Ishikawa (cell line): ENCODE results near the gene APBA2.

Source experiments
- CEBPB ChIP-seq: IDR thresholded peaks from 2 replicates; pipeline ENCODE4 v1.6.1; 2012
- CREB1 ChIP-seq: IDR thresholded peaks from 2 replicates; pipeline ENCODE4 v1.6.1; 2012; ENCODE audit warnings: low read depth
- EGR1 ChIP-seq: IDR thresholded peaks from 2 replicates; pipeline ENCODE4 v1.6.1; 2012
- EP300 ChIP-seq: IDR thresholded peaks from 2 replicates; pipeline ENCODE4 v1.6.1; 2012; ENCODE audit warnings: borderline replicate concordance
- FOXM1 ChIP-seq: IDR thresholded peaks from 2 replicates; pipeline ENCODE4 v1.6.1; 2012; ENCODE audit warnings: low read depth, borderline replicate concordance
- NFIC ChIP-seq: IDR thresholded peaks from 2 replicates; pipeline ENCODE4 v1.6.1; 2012
- RAD21 ChIP-seq: IDR thresholded peaks from 2 replicates; pipeline ENCODE4 v1.6.1; 2012; ENCODE audit warnings: low read depth
- TAF1 ChIP-seq: IDR thresholded peaks from 2 replicates; pipeline ENCODE4 v1.6.1; 2012; ENCODE audit warnings: low read depth, mild to moderate bottlenecking
- TCF12 ChIP-seq: IDR thresholded peaks from 2 replicates; pipeline ENCODE4 v1.6.1; 2012; ENCODE audit warnings: low read depth
- TEAD4 ChIP-seq: IDR thresholded peaks from 2 replicates; pipeline ENCODE4 v1.6.1; 2012
- YY1 ChIP-seq: IDR thresholded peaks from 2 replicates; pipeline ENCODE4 v1.6.1; 2012; ENCODE audit warnings: low read depth
- ZBTB7A ChIP-seq: IDR thresholded peaks from 2 replicates; pipeline ENCODE4 v1.6.1; 2012; ENCODE audit warnings: low read depth
- TF ChIP-seq, protein P1 (sequence below): IDR thresholded peaks from 2 replicates; pipeline ENCODE4 v1.6.1; 2012
- TF ChIP-seq, protein P2 (sequence below): IDR thresholded peaks from 2 replicates; pipeline ENCODE4 v1.6.1; 2012; ENCODE audit warnings: low read depth, mild to moderate bottlenecking
- TF ChIP-seq, protein P3 (sequence below): IDR thresholded peaks from 2 replicates; pipeline ENCODE4 v1.6.1; 2012

APBA2 gene

DNA sequence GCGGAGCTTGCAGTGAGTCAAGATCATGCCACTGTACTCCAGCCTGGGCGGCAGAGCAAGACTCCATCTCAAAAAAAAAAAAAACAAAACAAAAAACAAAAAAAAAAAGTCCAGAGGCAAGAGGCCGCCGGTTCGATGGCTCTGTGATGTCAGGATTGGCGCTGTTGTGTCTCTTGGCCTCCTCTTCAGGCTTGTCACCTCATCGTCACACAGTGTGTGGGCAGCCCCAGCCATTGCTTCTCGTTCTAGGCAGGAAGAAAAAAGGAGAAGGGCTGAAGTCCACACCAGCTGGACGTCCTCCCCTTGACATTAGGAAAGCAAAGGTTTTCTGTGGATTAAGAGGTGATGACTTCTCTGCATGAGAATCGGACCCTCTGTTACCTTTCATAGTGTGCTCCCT, 192.8 kb downstream of the APBA2 start:
- TF ChIP-seq EGR1 (no peak), TCF12 (no peak), CEBPB (no peak), TEAD4 (no peak), TAF1 (no peak), YY1 (no peak), EP300 (no peak), NFIC (no peak), RAD21 (no peak), FOXM1 (no peak), CREB1 (no peak), ZBTB7A (no peak)
- TF ChIP-seq, protein P1, sequence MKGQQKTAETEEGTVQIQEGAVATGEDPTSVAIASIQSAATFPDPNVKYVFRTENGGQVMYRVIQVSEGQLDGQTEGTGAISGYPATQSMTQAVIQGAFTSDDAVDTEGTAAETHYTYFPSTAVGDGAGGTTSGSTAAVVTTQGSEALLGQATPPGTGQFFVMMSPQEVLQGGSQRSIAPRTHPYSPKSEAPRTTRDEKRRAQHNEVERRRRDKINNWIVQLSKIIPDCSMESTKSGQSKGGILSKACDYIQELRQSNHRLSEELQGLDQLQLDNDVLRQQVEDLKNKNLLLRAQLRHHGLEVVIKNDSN: no peak
- TF ChIP-seq, protein P2, sequence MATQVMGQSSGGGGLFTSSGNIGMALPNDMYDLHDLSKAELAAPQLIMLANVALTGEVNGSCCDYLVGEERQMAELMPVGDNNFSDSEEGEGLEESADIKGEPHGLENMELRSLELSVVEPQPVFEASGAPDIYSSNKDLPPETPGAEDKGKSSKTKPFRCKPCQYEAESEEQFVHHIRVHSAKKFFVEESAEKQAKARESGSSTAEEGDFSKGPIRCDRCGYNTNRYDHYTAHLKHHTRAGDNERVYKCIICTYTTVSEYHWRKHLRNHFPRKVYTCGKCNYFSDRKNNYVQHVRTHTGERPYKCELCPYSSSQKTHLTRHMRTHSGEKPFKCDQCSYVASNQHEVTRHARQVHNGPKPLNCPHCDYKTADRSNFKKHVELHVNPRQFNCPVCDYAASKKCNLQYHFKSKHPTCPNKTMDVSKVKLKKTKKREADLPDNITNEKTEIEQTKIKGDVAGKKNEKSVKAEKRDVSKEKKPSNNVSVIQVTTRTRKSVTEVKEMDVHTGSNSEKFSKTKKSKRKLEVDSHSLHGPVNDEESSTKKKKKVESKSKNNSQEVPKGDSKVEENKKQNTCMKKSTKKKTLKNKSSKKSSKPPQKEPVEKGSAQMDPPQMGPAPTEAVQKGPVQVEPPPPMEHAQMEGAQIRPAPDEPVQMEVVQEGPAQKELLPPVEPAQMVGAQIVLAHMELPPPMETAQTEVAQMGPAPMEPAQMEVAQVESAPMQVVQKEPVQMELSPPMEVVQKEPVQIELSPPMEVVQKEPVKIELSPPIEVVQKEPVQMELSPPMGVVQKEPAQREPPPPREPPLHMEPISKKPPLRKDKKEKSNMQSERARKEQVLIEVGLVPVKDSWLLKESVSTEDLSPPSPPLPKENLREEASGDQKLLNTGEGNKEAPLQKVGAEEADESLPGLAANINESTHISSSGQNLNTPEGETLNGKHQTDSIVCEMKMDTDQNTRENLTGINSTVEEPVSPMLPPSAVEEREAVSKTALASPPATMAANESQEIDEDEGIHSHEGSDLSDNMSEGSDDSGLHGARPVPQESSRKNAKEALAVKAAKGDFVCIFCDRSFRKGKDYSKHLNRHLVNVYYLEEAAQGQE: no peak
- TF ChIP-seq, protein P3, sequence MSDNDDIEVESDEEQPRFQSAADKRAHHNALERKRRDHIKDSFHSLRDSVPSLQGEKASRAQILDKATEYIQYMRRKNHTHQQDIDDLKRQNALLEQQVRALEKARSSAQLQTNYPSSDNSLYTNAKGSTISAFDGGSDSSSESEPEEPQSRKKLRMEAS: no peak

DNA sequence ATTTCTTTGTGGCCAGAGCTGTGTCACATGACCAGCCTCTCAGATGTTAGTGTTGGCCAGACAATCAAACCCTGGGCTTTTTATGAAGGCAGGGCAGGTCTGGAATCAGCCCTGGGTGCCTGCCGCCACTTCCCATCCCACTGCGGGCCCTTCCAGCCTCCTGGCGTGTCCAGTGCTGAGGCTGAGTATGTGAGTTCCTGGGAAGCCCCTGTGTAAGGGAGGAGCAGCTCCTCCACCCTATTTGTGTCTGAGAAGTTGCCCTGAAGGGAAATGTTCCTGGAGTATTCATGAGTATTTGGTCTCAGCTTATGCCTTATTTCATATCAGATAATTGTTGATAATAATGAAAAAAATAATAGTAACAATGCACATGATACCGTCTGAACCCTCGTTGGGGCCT, 193.7 kb downstream of the APBA2 start:
- TF ChIP-seq TAF1: no peak
- no peak for TF ChIP-seq TEAD4
- TF ChIP-seq, protein P2: no peak
- TF ChIP-seq CEBPB: no peak
- TF ChIP-seq CREB1: no peak
- no peak for TF ChIP-seq YY1
- TF ChIP-seq, protein P1: no peak
- TF ChIP-seq ZBTB7A: no peak
- no peak for TF ChIP-seq EGR1
- TF ChIP-seq RAD21: no peak

DNA sequence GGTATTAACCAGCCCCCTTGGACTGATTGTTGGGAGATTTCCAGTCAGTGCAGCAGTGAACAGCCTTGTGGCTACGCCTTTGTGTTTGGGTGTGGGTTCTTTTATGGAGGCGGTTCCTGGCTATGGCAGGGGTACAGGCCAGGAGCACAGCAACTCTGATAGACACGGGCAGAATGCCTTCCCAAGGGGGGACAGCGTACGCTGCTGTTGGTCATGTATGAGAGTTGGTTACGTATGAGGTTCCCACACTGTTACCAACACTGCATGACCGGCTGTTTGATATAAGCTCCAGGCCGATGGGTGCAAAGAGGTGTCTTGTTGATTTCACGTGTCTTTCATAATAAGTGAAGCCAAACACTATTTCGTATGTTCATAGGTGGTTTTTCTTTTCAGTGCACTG, 196.0 kb downstream of the APBA2 start:
- TF ChIP-seq CREB1: no peak
- no peak for TF ChIP-seq EP300
- no peak for TF ChIP-seq TCF12
- no peak for TF ChIP-seq FOXM1
- no peak for TF ChIP-seq ZBTB7A
- TF ChIP-seq, protein P3: no peak
- no peak for TF ChIP-seq TAF1
- TF ChIP-seq, protein P2: no peak
- no peak for TF ChIP-seq YY1

DNA sequence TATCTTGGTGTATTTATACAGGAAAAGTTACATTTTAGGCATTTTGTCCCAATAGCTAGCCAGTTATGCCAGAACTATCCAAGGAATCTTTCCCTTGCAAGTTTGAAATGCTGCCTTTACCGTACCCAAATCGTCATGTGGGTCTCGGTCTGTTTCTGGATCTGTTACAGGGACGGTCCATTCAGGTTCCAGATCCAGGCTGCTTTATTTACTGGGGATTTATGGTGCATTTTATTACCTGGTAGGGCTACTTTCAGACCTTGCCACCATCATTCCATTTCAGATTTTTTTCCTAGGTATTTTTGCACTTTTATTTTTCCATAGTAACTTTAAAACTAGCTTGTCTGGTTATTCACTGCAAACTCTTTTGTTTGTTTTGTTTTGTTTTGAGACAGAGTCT, 197.4 kb downstream of the APBA2 start:
- TF ChIP-seq ZBTB7A: no peak
- TF ChIP-seq FOXM1: no peak
- no peak for TF ChIP-seq TEAD4
- TF ChIP-seq TCF12: no peak
- TF ChIP-seq CEBPB: no peak
- no peak for TF ChIP-seq RAD21
- TF ChIP-seq YY1: no peak
- TF ChIP-seq EP300: no peak
- no peak for TF ChIP-seq EGR1
- TF ChIP-seq NFIC: no peak
- TF ChIP-seq TAF1: no peak
- TF ChIP-seq CREB1: no peak

DNA sequence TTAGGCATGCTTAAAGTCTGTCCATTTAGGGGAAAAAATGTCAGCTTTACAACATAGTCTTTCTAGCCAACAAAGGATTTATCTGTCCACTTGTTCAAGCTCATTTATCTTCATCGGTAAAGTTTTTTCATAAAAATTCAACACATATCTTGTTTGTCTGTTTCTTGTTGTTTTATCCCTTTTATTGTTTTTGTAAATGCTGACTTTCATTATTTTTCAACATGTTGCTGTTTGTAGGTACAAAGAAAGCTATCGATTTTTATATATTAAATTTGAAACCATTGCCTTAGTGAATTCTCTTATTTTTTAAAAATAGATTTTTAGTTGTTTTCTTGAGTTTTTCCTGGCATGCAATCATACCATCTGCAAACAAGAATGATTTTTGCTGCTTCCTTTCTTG, 198.1 kb downstream of the APBA2 start:
- TF ChIP-seq FOXM1 (no peak), CEBPB (no peak)
- TF ChIP-seq, protein P3: no peak
